ENCODE results near the gene DBN1.

DNA sequence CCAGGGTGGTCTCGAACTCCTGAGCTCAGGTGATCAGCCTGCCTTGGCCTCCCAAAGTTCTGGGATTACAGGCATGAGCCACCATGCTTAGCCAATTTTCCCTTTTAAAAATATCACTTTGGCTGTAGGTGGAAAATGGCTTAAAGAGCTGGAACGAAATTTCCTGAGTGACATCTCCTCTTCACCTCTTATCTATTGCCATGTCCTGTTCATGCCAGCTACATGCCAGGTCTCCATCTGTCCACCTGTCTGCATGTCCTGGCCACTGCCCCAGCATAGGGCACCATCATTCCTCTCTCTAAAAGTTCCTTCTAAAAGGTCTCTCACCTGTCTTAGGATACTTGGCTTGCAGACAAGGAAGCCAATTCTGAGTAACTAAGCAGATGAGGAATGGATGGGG, 49.8 kb downstream of the DBN1 start:
- TF ChIP-seq, protein P1, sequence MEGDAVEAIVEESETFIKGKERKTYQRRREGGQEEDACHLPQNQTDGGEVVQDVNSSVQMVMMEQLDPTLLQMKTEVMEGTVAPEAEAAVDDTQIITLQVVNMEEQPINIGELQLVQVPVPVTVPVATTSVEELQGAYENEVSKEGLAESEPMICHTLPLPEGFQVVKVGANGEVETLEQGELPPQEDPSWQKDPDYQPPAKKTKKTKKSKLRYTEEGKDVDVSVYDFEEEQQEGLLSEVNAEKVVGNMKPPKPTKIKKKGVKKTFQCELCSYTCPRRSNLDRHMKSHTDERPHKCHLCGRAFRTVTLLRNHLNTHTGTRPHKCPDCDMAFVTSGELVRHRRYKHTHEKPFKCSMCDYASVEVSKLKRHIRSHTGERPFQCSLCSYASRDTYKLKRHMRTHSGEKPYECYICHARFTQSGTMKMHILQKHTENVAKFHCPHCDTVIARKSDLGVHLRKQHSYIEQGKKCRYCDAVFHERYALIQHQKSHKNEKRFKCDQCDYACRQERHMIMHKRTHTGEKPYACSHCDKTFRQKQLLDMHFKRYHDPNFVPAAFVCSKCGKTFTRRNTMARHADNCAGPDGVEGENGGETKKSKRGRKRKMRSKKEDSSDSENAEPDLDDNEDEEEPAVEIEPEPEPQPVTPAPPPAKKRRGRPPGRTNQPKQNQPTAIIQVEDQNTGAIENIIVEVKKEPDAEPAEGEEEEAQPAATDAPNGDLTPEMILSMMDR (IDR thresholded peaks at IDR 0.05; ENCODE audit: extremely low read depth in 1 of 2, insufficient read depth in 1 of 2, low read depth in 1 of 2, low read length in 2 of 2), result no peak
- TF ChIP-seq POLR2A (IDR thresholded peaks at IDR 0.05; ENCODE audit: low read depth, low read length) (no peak), MYC (IDR thresholded peaks at IDR 0.05; ENCODE audit: low read depth, low read length) (no peak), GATA2 (IDR thresholded peaks at IDR 0.05; ENCODE audit: insufficient read depth, insufficient read length, low read depth, low read length) (no peak), EZH2 (IDR thresholded peaks at IDR 0.05; ENCODE audit: borderline replicate concordance, low read depth, low read length, severe bottlenecking) (no peak), FOS (IDR thresholded peaks at IDR 0.05; ENCODE audit: borderline replicate concordance, insufficient read depth, low read length) (no peak)
- TF ChIP-seq, protein P2, sequence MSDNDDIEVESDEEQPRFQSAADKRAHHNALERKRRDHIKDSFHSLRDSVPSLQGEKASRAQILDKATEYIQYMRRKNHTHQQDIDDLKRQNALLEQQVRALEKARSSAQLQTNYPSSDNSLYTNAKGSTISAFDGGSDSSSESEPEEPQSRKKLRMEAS (IDR thresholded peaks at IDR 0.05; ENCODE audit: insufficient read depth, insufficient read length), result no peak
